ENCODE data around the gene GPR135.

GPR135 gene

GRCh38 chr14:59465316-59466135, at the start of gene GPR135:
TSS of gene GPR135 (minus strand) at chr14:59465380. CDS start at chr14:59465226, 154 bp downstream.
- no peak for DNase-seq

GRCh38 chr14:59511916-59512575, 46.9 kb upstream of the GPR135 start:
- DNase-seq: peak; percentile 17

- no peak for DNase-seq
These were observed 45.8 kb upstream of the GPR135 start for GRCh38 chr14:59510966-59511365.

GRCh38 chr14:59510001-59510400, 44.8 kb upstream of the GPR135 start:
- no peak for DNase-seq

GRCh38 chr14:59509101-59509500, 43.9 kb upstream of the GPR135 start:
- DNase-seq: no peak

- no peak for DNase-seq
These were observed 42.5 kb upstream of the GPR135 start for GRCh38 chr14:59507752-59508103.

GRCh38 chr14:59507063-59507751, 42.0 kb upstream of the GPR135 start:
- peak; percentile 39 for DNase-seq

GRCh38 chr14:59503256-59503655, 38.1 kb upstream of the GPR135 start:
- DNase-seq: no peak

GRCh38 chr14:59500732-59501131, 35.6 kb upstream of the GPR135 start:
- no peak for DNase-seq

GRCh38 chr14:59492384-59492783, 27.2 kb upstream of the GPR135 start:
- no peak for DNase-seq

GRCh38 chr14:59490756-59491155, 25.6 kb upstream of the GPR135 start:
- DNase-seq: no peak

GRCh38 chr14:59484639-59485175, 19.5 kb upstream of the GPR135 start:
- DNase-seq: no peak

- DNase-seq: peak; percentile 81
These were observed 18.8 kb upstream of the GPR135 start, which contains the start of the genes JKAMP and L3HYPDH for GRCh38 chr14:59483819-59484638. TSS of gene JKAMP (plus strand) at chr14:59484517. CDS start at chr14:59484590, 73 bp downstream. TSS of gene L3HYPDH (minus strand) at chr14:59484408. CDS start at chr14:59484316, 92 bp downstream.

- DNase-seq: no peak
These were observed 18.2 kb upstream of the GPR135 start for GRCh38 chr14:59483363-59483762.

GRCh38 chr14:59482541-59483331, 17.6 kb upstream of the GPR135 start:
- no peak for DNase-seq

GRCh38 chr14:59481871-59482540, 16.8 kb upstream of the GPR135 start:
- no peak for DNase-seq

- DNase-seq: no peak
These were observed 16.2 kb upstream of the GPR135 start for GRCh38 chr14:59481407-59481806.

GRCh38 chr14:59480166-59480565, 15.0 kb upstream of the GPR135 start:
- no peak for DNase-seq

GRCh38 chr14:59478540-59478939, 13.4 kb upstream of the GPR135 start:
- DNase-seq: no peak

- no peak for DNase-seq
These were observed 10.5 kb upstream of the GPR135 start for GRCh38 chr14:59475709-59476108.

GRCh38 chr14:59474172-59474571, 9.0 kb upstream of the GPR135 start:
- DNase-seq: no peak
